ENCODE results near the gene ENDOU.

GRCh38 chr12:47718531-47718930 lies 6.8 kb downstream of the ENDOU start:
- TF ChIP-seq POLR2AphosphoS5 (IDR thresholded peaks at IDR 0.05; ENCODE audit: low read depth, low read length) (no peak), POLR2A (IDR thresholded peaks at IDR 0.05; ENCODE audit: low read depth, low read length) (no peak), TAF1 (IDR thresholded peaks at IDR 0.05; ENCODE audit: low read depth, low read length) (no peak), POU2F2 (IDR thresholded peaks at IDR 0.05; ENCODE audit: low read depth, low read length) (no peak), SPI1 (IDR thresholded peaks at IDR 0.05; ENCODE audit: low read depth, low read length) (no peak)

Measured in GM12891 (cell line).